Activated B cell treated with CpG ODN at 0.5 μM for 24 hours (primary cell): ENCODE data around the gene PPP1R27. TPM values are rescaled to one million over a fixed set of nuclear protein-coding genes. Genes with fewer than 3 reads are reported as not detected.

Experiments
- ATAC-seq: fragments of 200-7000 bp; cut with Tn5 transposase; one replicate; pipeline ENCODE4 v1.10.0; 2021; ENCODE audit warnings: low read depth, mild to moderate bottlenecking, moderate library complexity
- CTCF ChIA-PET: fragments of 350-600 bp; sonication (Branson Sonifier 250); formaldehyde crosslinking; loops from one replicate; lab custom pipeline; 2021; ENCODE audit warnings: antibody characterized with exemption; lab: Charles Lee
- POLR2A ChIA-PET: fragments of 350-600 bp; sonication (Branson Sonifier 250); formaldehyde crosslinking; loops from one replicate; lab custom pipeline; 2021; ENCODE audit warnings: antibody characterized with exemption; lab: Charles Lee
- DNase-seq: peaks from one replicate; pipeline ENCODE4 v3.0.0; 2022
- H3K27ac Mint-ChIP-seq: one replicate; pipeline ENCODE4 v1.8.0; 2020; ENCODE audit warnings: mixed read lengths
- H3K27me3 Mint-ChIP-seq: one replicate; pipeline ENCODE4 v1.8.0; 2021; ENCODE audit warnings: mixed read lengths
- H3K36me3 Mint-ChIP-seq: one replicate; pipeline ENCODE4 v1.8.0; 2021; ENCODE audit warnings: low read depth, mixed read lengths
- H3K4me1 Mint-ChIP-seq: one replicate; pipeline ENCODE4 v1.8.0; 2021; ENCODE audit warnings: mixed read lengths
- H3K4me3 Mint-ChIP-seq: one replicate; pipeline ENCODE4 v1.8.0; 2020; ENCODE audit warnings: mild to moderate bottlenecking, mixed read lengths
- H3K9me3 Mint-ChIP-seq: one replicate; pipeline ENCODE4 v1.8.0; 2020; ENCODE audit warnings: mixed read lengths
- CTCF ChIP-seq: fragments of 200-600 bp; IDR thresholded peaks from one replicate; pipeline ENCODE4 v1.8.0; 2022; ENCODE audit warnings: antibody characterized with exemption, mild to moderate bottlenecking
- intact Hi-C: fragments of 100-400 bp; cut with micrococcal nuclease; formaldehyde crosslinking; loops from one replicate; pipeline ENCODE4 v1.15.1; 2024
- total RNA-seq: library from RNA; stranded (reverse); gene quantifications from 2 replicates; pipeline ENCODE4 v1.2.3, GENCODE V29; 2022

The PPP1R27 gene
- total RNA-seq, 1 donor from 2014 or later: not detected

- TF ChIP-seq CTCF: no peak
- intact Hi-C loops: loop anchor here (10.0 kb wide), 1 partner anchor 351 kb away; the partner anchor contains the start of gene ACTG1
- peaks cover 36% of the 10 kb centered on the region for H3K36me3 Mint-ChIP-seq
- H3K27me3 Mint-ChIP-seq: no peaks in the 10 kb centered on the region
- peaks cover 34% of the 10 kb centered on the region for H3K4me1 Mint-ChIP-seq
- peak overlapping the region; percentile 24 for H3K27ac Mint-ChIP-seq
- ChIA-PET POLR2A (interaction anchor here (0.6 to 1.4 kb wide), 3 partner anchors 27 to 154 kb away, joined by 3 to 4 read pairs (median 3); no protein-coding TSS in a partner anchor), CTCF (interaction anchor here (1.2 kb wide), 1 partner anchor 93 kb away, joined by 3 read pairs; no protein-coding TSS in a partner anchor)
- no peaks in the 10 kb centered on the region for H3K9me3 Mint-ChIP-seq
- ATAC-seq (no peak), DNase-seq (no peak)
- no peak overlapping the region for H3K4me3 Mint-ChIP-seq
Measured at GRCh38 chr17:81865733-81866439, 31.0 kb upstream of the PPP1R27 start.

- H3K27ac Mint-ChIP-seq: no peak overlapping the region
- H3K4me3 Mint-ChIP-seq: no peak overlapping the region
- TF ChIP-seq CTCF: no peak
- ATAC-seq (no peak), DNase-seq (no peak)
- ChIA-PET CTCF (no interaction called here), POLR2A (interaction anchor here (0.5 to 1.4 kb wide), 2 partner anchors 27 to 109 kb away, joined by 4 to 9 read pairs; no protein-coding TSS in a partner anchor)
- peaks cover 40% of the 10 kb centered on the region for H3K36me3 Mint-ChIP-seq
- peaks cover 37% of the 10 kb centered on the region for H3K4me1 Mint-ChIP-seq
- intact Hi-C loops: loop anchor here (10.0 kb wide), 1 partner anchor 351 kb away; the partner anchor contains the start of gene ACTG1
- H3K27me3 Mint-ChIP-seq: no peaks in the 10 kb centered on the region
- no peaks in the 10 kb centered on the region for H3K9me3 Mint-ChIP-seq
Measured at GRCh38 chr17:81865358-81865732, 30.5 kb upstream of the PPP1R27 start.

GRCh38 chr17:81863833-81864768 is 29.3 kb upstream of the PPP1R27 start:
- Mint-ChIP-seq H3K27me3 (no peaks in the 10 kb centered on the region), H3K27ac (no peak overlapping the region), H3K36me3 (peaks cover 34% of the 10 kb centered on the region), H3K4me3 (no peak overlapping the region), H3K4me1 (peaks cover 34% of the 10 kb centered on the region), H3K9me3 (no peaks in the 10 kb centered on the region)
- ATAC-seq: no peak
- no peak for TF ChIP-seq CTCF
- POLR2A ChIA-PET: interaction anchor here (0.6 kb wide), 2 partner anchors 114 to 1328 kb away, joined by 3 to 6 read pairs; no protein-coding TSS in a partner anchor
- no peak for DNase-seq
- CTCF ChIA-PET: no interaction called here
- intact Hi-C loops: loop anchor here (10.0 kb wide), 1 partner anchor 349 kb away; the partner anchor contains the start of gene ACTG1

- H3K4me3 Mint-ChIP-seq: peak overlapping the region; percentile 19
- H3K9me3 Mint-ChIP-seq: no peaks in the 10 kb centered on the region
- no peak overlapping the region for H3K27ac Mint-ChIP-seq
Measured at GRCh38 chr17:81863123-81863675, 28.3 kb upstream of the PPP1R27 start.

More at GRCh38 chr17:81863123-81863675, 28.3 kb upstream of the PPP1R27 start:
- POLR2A ChIA-PET: interaction anchor here (0.6 kb wide), 1 partner anchor 115 kb away, joined by 3 read pairs; no protein-coding TSS in a partner anchor
- ATAC-seq: no peak
- CTCF ChIA-PET: no interaction called here
- no peak for DNase-seq
- Mint-ChIP-seq H3K27me3 (no peaks in the 10 kb centered on the region), H3K36me3 (peaks cover 33% of the 10 kb centered on the region), H3K4me1 (peaks cover 38% of the 10 kb centered on the region)
- TF ChIP-seq CTCF: no peak
- intact Hi-C loops: loop anchor here (10.0 kb wide), 1 partner anchor 348 kb away; the partner anchor contains the start of gene ACTG1
